ENCODE results near the gene HOTAIR.

- TF ChIP-seq CTCF (IDR thresholded peaks at IDR 0.05; ENCODE audit: poor library complexity, severe bottlenecking), result no peak
- no peak for TF ChIP-seq TAF1 (IDR thresholded peaks at IDR 0.05; ENCODE audit: low read depth)
These were observed 28.2 kb upstream of the HOTAIR start for GRCh38 chr12:54002915-54003389.
